ENCODE data around the gene ATXN1. TPM values are rescaled to one million over a fixed set of nuclear protein-coding genes. Genes with fewer than 3 reads are reported as not detected.

The ATXN1 gene
- total and polyA plus RNA-seq, 2 experiments from 2014 or later: 4.8 to 9.1 TPM

DNA sequence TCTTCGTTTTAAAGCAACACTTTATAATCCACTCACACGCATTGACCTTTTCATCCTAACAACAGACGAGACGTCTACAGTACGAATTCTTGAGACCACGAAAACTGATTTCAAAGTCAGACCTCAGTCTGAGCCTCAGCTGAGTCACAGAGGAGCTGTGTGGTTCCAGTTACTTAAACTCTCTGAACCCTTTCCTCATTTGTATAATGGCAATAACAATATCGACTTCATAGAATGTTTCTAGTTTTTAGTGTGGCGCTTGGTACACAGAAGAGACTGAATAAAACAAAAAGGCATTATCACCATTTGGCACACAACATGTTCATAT, 236.9 kb downstream of the ATXN1 start (continued):
- TF ChIP-seq, protein P1, sequence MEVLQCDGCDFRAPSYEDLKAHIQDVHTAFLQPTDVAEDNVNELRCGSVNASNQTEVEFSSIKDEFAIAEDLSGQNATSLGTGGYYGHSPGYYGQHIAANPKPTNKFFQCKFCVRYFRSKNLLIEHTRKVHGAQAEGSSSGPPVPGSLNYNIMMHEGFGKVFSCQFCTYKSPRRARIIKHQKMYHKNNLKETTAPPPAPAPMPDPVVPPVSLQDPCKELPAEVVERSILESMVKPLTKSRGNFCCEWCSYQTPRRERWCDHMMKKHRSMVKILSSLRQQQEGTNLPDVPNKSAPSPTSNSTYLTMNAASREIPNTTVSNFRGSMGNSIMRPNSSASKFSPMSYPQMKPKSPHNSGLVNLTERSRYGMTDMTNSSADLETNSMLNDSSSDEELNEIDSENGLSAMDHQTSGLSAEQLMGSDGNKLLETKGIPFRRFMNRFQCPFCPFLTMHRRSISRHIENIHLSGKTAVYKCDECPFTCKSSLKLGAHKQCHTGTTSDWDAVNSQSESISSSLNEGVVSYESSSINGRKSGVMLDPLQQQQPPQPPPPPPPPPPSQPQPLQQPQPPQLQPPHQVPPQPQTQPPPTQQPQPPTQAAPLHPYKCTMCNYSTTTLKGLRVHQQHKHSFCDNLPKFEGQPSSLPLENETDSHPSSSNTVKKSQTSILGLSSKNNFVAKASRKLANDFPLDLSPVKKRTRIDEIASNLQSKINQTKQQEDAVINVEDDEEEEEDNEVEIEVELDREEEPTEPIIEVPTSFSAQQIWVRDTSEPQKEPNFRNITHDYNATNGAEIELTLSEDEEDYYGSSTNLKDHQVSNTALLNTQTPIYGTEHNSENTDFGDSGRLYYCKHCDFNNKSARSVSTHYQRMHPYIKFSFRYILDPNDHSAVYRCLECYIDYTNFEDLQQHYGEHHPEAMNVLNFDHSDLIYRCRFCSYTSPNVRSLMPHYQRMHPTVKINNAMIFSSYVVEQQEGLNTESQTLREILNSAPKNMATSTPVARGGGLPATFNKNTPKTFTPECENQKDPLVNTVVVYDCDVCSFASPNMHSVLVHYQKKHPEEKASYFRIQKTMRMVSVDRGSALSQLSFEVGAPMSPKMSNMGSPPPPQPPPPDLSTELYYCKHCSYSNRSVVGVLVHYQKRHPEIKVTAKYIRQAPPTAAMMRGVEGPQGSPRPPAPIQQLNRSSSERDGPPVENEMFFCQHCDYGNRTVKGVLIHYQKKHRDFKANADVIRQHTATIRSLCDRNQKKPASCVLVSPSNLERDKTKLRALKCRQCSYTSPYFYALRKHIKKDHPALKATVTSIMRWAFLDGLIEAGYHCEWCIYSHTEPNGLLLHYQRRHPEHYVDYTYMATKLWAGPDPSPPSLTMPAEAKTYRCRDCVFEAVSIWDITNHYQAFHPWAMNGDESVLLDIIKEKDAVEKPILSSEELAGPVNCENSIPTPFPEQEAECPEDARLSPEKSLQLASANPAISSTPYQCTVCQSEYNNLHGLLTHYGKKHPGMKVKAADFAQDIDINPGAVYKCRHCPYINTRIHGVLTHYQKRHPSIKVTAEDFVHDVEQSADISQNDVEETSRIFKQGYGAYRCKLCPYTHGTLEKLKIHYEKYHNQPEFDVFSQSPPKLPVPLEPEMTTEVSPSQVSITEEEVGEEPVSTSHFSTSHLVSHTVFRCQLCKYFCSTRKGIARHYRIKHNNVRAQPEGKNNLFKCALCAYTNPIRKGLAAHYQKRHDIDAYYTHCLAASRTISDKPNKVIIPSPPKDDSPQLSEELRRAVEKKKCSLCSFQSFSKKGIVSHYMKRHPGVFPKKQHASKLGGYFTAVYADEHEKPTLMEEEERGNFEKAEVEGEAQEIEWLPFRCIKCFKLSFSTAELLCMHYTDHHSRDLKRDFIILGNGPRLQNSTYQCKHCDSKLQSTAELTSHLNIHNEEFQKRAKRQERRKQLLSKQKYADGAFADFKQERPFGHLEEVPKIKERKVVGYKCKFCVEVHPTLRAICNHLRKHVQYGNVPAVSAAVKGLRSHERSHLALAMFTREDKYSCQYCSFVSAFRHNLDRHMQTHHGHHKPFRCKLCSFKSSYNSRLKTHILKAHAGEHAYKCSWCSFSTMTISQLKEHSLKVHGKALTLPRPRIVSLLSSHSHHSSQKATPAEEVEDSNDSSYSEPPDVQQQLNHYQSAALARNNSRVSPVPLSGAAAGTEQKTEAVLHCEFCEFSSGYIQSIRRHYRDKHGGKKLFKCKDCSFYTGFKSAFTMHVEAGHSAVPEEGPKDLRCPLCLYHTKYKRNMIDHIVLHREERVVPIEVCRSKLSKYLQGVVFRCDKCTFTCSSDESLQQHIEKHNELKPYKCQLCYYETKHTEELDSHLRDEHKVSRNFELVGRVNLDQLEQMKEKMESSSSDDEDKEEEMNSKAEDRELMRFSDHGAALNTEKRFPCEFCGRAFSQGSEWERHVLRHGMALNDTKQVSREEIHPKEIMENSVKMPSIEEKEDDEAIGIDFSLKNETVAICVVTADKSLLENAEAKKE (CRISPR knock-in tag; IDR thresholded peaks at IDR 0.05): no peak
- TF ChIP-seq POLR2AphosphoS5 (IDR thresholded peaks at IDR 0.05; ENCODE audit: low read depth) (no peak), STAT1 (IDR thresholded peaks at IDR 0.05; ENCODE audit: unreplicated experiment) (no peak), JUNB (IDR thresholded peaks at IDR 0.05; ENCODE audit: unreplicated experiment) (no peak)
- TF ChIP-seq, protein P2, sequence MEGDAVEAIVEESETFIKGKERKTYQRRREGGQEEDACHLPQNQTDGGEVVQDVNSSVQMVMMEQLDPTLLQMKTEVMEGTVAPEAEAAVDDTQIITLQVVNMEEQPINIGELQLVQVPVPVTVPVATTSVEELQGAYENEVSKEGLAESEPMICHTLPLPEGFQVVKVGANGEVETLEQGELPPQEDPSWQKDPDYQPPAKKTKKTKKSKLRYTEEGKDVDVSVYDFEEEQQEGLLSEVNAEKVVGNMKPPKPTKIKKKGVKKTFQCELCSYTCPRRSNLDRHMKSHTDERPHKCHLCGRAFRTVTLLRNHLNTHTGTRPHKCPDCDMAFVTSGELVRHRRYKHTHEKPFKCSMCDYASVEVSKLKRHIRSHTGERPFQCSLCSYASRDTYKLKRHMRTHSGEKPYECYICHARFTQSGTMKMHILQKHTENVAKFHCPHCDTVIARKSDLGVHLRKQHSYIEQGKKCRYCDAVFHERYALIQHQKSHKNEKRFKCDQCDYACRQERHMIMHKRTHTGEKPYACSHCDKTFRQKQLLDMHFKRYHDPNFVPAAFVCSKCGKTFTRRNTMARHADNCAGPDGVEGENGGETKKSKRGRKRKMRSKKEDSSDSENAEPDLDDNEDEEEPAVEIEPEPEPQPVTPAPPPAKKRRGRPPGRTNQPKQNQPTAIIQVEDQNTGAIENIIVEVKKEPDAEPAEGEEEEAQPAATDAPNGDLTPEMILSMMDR (conservative IDR thresholded peaks at IDR 0.05; ENCODE audit: low read depth in 2 of 2): no peak

DNA sequence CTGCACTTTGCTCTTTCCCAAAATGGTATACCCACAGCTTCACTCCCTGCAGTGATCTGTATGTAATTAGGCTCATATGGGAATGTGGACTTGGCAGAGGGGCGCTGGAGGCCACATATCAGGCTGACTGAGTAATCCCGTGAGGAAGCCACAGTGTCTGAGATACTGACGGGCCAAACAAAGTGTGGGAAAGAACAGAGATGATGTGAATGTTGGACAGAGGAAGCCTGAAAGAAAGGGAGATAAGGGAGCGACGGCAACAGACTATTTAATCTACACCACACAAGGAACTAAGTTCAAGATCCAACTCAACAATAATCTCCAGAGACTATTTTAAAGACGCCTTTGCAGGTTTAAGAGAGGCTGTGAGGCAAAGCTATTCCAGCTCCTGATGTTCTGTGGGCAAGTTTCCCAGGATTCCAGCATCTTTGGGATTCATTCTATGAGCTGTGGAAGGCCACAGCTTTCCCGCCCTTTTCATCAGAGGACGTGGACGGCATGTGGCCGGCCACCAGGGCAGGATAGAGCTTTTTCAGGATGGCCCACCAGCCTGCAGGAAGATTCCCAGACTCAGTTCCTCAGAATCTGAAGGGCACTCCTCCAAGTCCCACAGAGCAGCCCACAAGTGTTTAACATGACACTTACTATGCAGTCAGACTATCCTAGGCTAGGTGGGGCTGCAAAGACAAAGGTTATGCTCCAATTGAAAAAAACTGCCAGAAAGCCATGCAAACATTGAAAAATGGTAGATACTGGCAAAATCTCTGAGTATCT, 237.5 kb downstream of the ATXN1 start:
- no peak overlapping the region for H2AFZ ChIP-seq
- no peaks in the 10 kb centered on the region for H3K27me3 ChIP-seq (ENCODE audit: insufficient read depth)
- ATAC-seq (no peak), DNase-seq (ENCODE audit: low spot score) (no peak)
- no peak overlapping the region for H3K4me2 ChIP-seq
- peaks cover 8% of the 10 kb centered on the region; the same call in 1 of the 2 replicates for H3K4me1 ChIP-seq (ENCODE audit: insufficient read depth)
- Mint-ChIP-seq H3K4me3 (no peak overlapping the region), H3K27ac (no peak overlapping the region), H3K9me3 (no peaks in the 10 kb centered on the region), H3K27me3 (ENCODE audit: insufficient read depth, low read depth, poor library complexity) (peaks cover 4% of the 10 kb centered on the region), H3K36me3 (ENCODE audit: low read depth) (no peaks in the 10 kb centered on the region), H3K4me1 (peaks cover 13% of the 10 kb centered on the region)
- no peaks in the 10 kb centered on the region for H3F3A ChIP-seq (replicated peaks; ENCODE audit: low read depth)
- H4K20me1 ChIP-seq (replicated peaks; ENCODE audit: insufficient read depth): no peaks in the 10 kb centered on the region
- no peak for TF ChIP-seq JUNB (IDR thresholded peaks at IDR 0.05; ENCODE audit: unreplicated experiment)
- TF ChIP-seq, protein P2 (conservative IDR thresholded peaks at IDR 0.05; ENCODE audit: low read depth in 2 of 2): no peak
- no peak overlapping the region for H3K4me3 ChIP-seq
- no peaks in the 10 kb centered on the region for H3K36me3 ChIP-seq (ENCODE audit: insufficient read depth)
- H3K27ac ChIP-seq (ENCODE audit: low read depth): no peak overlapping the region
- H3K79me2 ChIP-seq (replicated peaks; ENCODE audit: insufficient read depth): no peaks in the 10 kb centered on the region
- H3K9me2 ChIP-seq (ENCODE audit: insufficient read depth): no peaks in the 10 kb centered on the region

Data from GM23338 (cell line).